Central memory CD8-positive, alpha-beta T cell (primary cell): ENCODE data around the gene CHURC1.

Source experiments
- ATAC-seq: fragments of 150-1000 bp; cut with Tn5 transposase; replicated peaks from 2 replicates; pipeline ENCODE4 v1.10.0; 2022; ENCODE audit warnings: mild to moderate bottlenecking, moderate FRiP score, moderate number of reproducible peaks; ENCODE audit not compliant: poor library complexity, severe bottlenecking; ENCODE audit errors: extremely low read depth
- DNase-seq, 2 donors: peaks; one replicate each; pipeline ENCODE4 v3.0.0; 2021; ENCODE audit warnings: low spot score in 2 of 2
- H3K27ac Mint-ChIP-seq: one replicate; pipeline ENCODE4 v1.8.0; 2022; ENCODE audit warnings: low read depth, mild to moderate bottlenecking, moderate library complexity, mixed read lengths
- H3K27me3 Mint-ChIP-seq: one replicate; pipeline ENCODE4 v1.8.0; 2022; ENCODE audit warnings: mixed read lengths
- H3K36me3 Mint-ChIP-seq: one replicate; pipeline ENCODE4 v1.8.0; 2022; ENCODE audit warnings: mild to moderate bottlenecking, moderate library complexity, mixed read lengths; ENCODE audit not compliant: insufficient read depth
- H3K4me1 Mint-ChIP-seq: one replicate; pipeline ENCODE4 v1.8.0; 2022; ENCODE audit warnings: mixed read lengths
- H3K4me3 Mint-ChIP-seq: one replicate; pipeline ENCODE4 v1.8.0; 2022; ENCODE audit warnings: mild to moderate bottlenecking, moderate library complexity, mixed read lengths
- H3K9me3 Mint-ChIP-seq: one replicate; pipeline ENCODE4 v1.8.0; 2022; ENCODE audit warnings: mixed read lengths

The CHURC1 gene

DNA sequence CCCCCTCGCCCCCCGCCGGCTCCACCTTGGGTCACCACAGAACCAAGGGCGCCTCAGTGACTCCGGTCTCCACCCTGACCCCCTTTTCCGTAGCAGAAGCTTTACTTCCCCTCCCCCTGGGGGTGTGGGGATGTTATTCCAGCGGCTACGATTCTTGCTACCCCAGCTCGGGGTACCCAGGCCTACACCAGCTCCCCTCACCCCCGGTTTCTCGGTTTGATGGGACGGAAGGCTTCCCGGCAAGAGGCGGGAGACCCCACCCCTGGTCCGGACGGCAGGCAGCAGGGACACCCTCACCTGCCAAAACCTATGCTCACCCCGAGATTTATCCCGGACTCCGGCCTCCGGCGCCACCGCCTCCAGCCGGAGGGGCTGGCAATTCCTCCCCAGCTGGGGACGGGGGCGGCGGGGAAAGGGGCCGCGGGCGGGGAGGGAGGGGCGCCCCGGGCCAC, 57.3 kb downstream of the CHURC1 start:
- peaks cover 6% of the 10 kb centered on the region for H3K36me3 Mint-ChIP-seq
- H3K4me3 Mint-ChIP-seq, result peak overlapping the region; percentile 70
- ATAC-seq, result no peak

DNA sequence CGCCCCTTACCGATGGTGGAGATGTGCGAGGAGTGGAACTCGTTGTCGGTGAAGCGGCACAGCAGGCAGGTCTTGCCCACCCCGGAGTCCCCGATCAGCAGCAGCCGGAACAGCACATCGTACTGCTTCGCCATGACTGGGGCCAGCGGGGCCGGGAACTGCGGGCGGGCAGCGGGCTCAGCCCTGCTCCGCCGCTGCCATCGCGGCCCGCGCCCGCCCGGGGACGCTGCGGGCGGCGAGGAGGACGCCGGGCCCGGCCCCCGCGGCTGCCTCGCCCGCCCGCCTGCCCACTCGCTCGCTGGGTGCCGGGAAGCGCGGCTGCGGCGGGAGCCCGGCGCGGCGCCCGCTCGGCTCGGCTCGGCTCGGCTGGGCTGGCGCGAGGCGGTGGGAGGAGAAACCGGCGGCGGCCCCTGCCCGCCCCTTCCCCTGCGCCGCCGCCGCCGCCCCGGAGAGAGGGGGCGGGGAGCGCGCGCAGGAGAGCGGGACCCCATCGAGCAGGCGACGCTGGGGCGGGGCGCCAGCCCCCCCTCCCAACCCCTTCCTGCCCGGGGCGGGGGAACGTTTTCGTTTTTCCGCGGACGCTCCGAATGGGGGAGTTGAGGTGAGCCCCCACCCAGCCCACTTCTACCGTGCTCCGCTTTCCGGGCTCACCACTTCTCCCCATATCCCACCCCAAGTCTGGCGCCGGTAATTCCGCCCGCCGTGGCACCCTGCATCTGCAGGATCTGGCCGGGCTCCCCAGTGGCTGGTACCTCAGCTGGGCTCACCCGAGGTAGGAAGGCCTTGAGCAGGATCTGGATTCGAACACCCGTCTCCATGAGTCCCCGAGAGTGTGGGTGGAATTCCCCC, 57.9 kb downstream of the CHURC1 start, which contains the start of gene RAB15:
TSS of gene RAB15 (minus strand) at position 394 of the 849 bp plus-strand sequence. CDS start at position 134, 260 bp downstream.
- peak within 1 kb of the TSS; percentile 71 for H3K27ac Mint-ChIP-seq
- H3K36me3 Mint-ChIP-seq, result peaks cover 6% of the 10 kb centered on the region
- H3K27me3 Mint-ChIP-seq, result no peaks in the 10 kb centered on the region
- peak; percentile 53 for ATAC-seq
- no peaks in the 10 kb centered on the region for H3K9me3 Mint-ChIP-seq
- no peak for DNase-seq
- H3K4me1 Mint-ChIP-seq, result peaks cover 17% of the 10 kb centered on the region
- peak within 1 kb of the TSS; percentile 85 for H3K4me3 Mint-ChIP-seq

More for the DNA sequence above, 57.3 kb downstream of the CHURC1 start:
- H3K27ac Mint-ChIP-seq, result no peak overlapping the region
- no peaks in the 10 kb centered on the region for H3K27me3 Mint-ChIP-seq
- no peak for DNase-seq
- peaks cover 15% of the 10 kb centered on the region for H3K4me1 Mint-ChIP-seq
- no peaks in the 10 kb centered on the region for H3K9me3 Mint-ChIP-seq

DNA sequence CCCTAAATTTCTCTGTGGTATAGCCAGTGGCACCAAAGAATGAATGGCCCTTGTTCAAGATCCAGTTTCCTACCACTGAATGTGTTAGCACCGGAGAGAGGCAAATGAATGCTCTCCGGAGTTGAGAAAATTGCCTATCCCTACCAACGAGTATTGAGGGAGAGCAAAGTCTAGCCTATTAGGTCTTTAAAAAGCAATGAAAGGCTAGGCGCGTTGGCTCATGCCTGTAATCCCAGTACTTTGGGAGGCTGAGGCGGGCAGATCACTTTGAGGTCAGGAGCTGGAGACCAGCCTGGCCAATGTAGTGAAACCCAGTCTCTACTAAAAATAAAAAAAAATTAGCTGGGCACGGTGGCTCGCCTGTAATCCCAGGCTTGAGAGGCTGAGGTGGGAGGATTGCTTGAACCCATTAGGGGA, 58.8 kb downstream of the CHURC1 start:
- H3K36me3 Mint-ChIP-seq, result peaks cover 6% of the 10 kb centered on the region
- no peak for DNase-seq
- peak overlapping the region; percentile 71 for H3K27ac Mint-ChIP-seq
- ATAC-seq, result no peak
- H3K4me3 Mint-ChIP-seq, result peak overlapping the region; percentile 85
- peaks cover 14% of the 10 kb centered on the region for H3K4me1 Mint-ChIP-seq
- no peaks in the 10 kb centered on the region for H3K9me3 Mint-ChIP-seq
- no peaks in the 10 kb centered on the region for H3K27me3 Mint-ChIP-seq

DNA sequence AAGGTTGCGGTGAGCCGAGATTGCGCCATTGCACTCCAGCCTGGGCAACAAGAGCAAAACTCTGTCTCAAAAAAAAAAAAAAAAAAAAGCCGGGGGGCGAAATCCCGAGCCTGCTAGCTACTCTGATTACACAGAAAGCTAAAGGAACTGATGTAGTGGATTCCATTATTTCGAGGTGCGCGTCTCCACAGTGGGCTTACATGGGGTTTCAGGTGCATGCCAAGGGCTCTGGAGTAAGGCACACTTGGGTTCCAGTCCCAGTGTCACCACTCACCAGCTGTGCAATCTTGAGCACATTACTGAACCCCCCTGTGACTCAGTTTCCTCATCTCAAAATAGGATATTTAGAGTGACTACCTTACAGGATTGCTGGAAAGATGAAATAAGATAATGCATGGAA, 59.6 kb downstream of the CHURC1 start:
- H3K4me1 Mint-ChIP-seq, result peaks cover 9% of the 10 kb centered on the region
- no peak for ATAC-seq

DNA sequence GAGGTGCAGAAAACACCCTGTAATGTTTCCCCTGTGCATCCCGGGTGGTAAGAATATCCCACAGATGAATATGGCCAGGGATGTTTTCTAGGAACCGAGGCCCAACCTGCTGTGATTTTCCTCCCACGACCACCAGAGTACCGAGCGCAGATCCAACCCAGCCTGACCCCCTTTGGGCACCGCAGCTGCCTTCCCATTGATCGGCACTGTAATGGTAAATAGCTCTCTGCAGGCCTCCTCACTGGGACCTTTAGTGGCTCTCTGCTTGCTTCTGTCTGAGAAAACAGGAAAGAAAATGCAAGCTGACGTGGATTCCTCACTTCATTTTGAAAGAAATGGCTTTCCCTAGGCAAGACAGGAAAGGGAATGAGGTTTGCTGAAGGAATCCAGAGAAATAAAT, 60.3 kb downstream of the CHURC1 start:
- no peak for ATAC-seq
- Mint-ChIP-seq H3K4me1 (peaks cover 9% of the 10 kb centered on the region), H3K4me3 (no peak overlapping the region), H3K36me3 (peaks cover 6% of the 10 kb centered on the region), H3K9me3 (no peaks in the 10 kb centered on the region), H3K27ac (no peak overlapping the region), H3K27me3 (no peaks in the 10 kb centered on the region)
- no peak for DNase-seq

More for the DNA sequence above, 59.6 kb downstream of the CHURC1 start:
- H3K36me3 Mint-ChIP-seq, result peaks cover 6% of the 10 kb centered on the region
- H3K4me3 Mint-ChIP-seq, result no peak overlapping the region
- no peaks in the 10 kb centered on the region for H3K27me3 Mint-ChIP-seq
- DNase-seq, result no peak
- H3K9me3 Mint-ChIP-seq, result no peaks in the 10 kb centered on the region
- no peak overlapping the region for H3K27ac Mint-ChIP-seq

DNA sequence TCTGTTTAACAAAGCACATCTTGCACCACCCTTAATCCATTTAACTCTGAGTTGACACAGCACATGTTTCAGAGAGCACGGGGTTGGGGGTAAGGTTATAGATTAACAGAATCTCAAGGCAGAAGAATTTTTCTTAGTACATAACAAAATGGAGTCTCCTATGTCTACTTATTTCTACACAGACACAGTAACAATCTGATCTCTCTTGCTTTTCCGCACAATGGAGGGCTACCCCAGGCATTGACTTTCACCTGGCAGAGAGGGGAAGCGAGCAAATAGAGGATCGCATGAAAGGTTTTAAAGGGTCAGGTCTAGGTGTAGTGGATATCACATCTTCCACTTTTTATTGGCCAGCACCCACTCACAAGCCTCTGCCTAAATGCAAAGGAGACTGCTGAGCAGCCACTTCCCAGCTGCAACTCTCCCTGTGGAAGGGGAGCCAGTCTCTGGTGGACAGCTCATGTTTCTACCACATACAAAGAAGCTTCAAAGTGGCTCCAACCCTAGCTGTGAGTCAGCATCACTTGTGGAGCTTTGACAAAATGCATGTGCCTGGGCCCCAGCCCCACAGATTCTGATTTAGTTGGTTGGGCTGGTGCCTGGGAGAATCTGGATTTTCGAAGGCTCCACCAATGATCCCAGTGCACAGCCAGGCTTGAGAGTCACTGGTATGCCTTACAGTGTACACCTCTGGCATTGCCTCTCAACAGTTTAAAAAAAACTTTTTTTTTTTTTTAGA, 65.2 kb downstream of the CHURC1 start:
- H3K27ac Mint-ChIP-seq, result no peak overlapping the region
- peaks cover 11% of the 10 kb centered on the region for H3K4me1 Mint-ChIP-seq
- no peak for ATAC-seq

DNA sequence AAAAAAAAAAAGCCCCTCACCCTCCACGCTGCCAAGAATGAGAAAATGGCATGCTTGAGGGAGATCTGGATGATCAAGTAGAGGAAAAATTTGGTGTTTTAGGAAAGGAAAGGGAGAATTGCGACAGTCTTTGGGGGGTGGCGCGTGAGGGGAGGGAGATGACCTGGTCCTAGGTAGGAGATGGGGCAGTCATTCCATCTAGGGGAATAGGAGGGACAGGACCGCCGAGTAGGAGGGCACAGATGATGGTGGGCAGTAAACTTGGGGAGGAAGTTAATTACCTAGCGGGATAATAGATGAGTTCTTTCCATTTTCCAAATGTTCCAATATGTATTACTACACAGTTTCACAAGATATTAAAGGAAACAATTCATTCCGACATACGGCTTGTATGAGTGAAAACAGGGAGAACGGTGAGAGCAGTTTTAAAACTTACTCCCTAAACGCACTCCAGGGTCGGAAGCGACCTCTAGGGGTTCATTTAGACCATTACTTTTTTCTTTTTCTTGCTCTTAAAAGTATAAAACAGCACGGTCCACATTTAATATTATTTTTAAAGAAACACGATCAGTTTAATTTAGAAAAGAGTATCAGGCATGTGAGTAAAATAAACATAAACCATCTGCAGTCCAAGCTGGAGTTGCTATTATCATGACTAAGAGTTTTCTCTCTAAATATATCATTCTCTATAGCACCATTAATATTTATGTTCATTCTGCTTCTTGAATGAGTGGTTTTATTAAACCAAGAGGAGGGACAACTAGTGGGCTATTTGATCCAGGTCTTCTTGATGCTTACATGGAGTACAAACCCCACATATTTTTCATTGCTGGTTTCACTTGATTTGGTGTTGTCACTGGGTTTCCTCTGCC, 69.4 kb downstream of the CHURC1 start:
- H3K27me3 Mint-ChIP-seq, result peaks cover 9% of the 10 kb centered on the region
- H3K4me3 Mint-ChIP-seq, result peak overlapping the region; percentile 36
- H3K27ac Mint-ChIP-seq, result no peak overlapping the region
- no peak for ATAC-seq
- H3K36me3 Mint-ChIP-seq, result peaks cover 5% of the 10 kb centered on the region
- peaks cover 22% of the 10 kb centered on the region for H3K4me1 Mint-ChIP-seq
- DNase-seq, result no peak
- H3K9me3 Mint-ChIP-seq, result no peaks in the 10 kb centered on the region

More for the DNA sequence above, 65.2 kb downstream of the CHURC1 start:
- Mint-ChIP-seq H3K4me3 (no peak overlapping the region), H3K36me3 (peaks cover 4% of the 10 kb centered on the region), H3K27me3 (peaks cover 9% of the 10 kb centered on the region), H3K9me3 (no peaks in the 10 kb centered on the region)
- no peak for DNase-seq
